ENCODE measurements around the gene MBNL1.

MBNL1 gene

DNA sequence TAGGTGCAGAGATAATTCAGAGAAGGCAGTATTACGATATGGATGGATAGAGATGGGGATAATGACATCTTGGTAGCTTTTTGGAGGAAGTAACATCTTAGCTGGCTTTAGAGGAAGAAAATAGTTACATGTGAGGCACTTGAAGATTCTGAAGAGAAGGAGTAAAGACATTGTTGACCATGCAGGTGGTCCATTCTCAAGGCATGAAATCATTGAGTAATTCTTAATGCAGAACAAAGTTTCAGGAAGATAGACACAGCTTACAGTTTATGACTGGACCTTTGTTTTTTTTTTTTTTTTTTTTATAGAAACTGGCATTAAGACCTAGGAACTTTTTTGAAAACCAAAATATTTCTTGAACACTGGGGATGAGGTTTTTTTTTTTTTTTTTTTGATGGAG is 28.2 kb downstream of the MBNL1 start:
- DNase-seq (ENCODE audit: low read depth), result no peak

DNA sequence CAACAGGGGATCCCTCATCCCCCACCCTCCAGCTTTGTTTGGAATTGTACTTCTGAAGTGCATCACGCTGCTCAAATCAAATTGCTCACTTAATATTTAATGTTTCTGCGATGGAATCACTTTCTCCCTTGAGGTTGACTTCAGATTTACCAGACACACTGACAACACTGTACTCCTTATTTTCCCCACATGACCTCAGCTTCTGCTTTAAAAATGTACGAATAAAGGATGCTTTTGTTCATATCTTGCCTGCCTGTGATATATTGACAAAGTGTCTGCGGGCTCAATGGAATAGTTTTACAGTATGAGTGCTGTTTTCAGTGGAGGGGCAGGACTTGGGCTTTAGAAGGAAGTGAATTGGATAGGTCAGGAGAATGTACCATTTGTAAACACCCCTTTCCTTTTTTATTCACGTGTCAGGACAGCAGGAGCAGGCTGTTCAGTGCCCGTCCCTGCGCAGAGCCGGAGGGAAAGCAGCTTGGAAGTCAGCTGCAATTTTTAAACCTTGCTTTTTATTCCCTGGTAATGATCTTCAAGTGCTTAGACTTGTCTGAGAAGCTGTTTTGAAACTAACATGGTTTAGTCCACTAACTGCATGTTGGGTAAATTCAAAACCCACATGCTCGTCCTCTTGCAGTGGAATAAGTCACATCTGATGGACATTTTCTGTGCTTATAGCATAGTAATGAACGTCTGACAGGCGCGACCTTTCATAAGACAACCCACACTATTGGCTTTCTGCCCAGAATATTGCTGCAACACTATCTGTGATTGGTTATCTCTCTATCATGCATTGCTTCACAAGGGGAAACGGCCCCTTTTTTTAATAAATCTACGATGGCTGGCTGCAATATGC is 29.9 kb downstream of the MBNL1 start:
- DNase-seq (ENCODE audit: low read depth), result peak; percentile 91

DNA sequence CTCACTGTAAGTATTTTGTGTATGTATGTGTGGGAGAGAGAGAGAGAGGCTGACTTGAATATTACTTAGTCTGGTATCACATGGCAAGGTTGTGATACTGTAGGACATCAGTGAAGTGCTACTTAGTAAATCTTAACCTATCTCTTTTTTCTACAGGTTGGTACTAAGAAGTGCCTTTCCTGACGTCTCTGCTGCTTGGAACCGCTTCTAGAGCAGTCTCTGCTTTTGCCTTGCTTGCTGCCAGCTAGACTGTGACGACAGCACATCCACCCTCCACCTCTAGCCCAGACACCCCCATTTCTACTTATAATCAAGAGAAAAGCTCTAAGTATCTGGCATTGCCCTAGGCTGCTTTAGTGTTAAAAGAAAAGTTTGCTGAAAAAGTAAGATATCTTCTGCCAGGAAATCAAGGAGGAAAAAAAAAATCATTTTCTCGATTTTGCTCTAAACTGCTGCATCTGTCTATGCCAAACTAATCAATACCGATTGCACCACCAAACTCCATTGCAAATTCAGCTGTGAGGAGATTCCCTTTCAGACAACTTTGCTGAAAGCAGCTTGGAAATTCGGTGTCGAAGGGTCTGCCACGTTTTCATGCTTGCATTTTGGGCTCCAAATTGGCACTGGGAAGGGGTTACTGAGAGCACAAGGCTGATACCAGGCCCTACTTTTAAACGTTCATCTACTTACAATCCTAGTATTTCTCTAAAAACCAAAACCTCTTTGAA is 30.7 kb downstream of the MBNL1 start:
- DNase-seq (ENCODE audit: low read depth), result no peak

DNA sequence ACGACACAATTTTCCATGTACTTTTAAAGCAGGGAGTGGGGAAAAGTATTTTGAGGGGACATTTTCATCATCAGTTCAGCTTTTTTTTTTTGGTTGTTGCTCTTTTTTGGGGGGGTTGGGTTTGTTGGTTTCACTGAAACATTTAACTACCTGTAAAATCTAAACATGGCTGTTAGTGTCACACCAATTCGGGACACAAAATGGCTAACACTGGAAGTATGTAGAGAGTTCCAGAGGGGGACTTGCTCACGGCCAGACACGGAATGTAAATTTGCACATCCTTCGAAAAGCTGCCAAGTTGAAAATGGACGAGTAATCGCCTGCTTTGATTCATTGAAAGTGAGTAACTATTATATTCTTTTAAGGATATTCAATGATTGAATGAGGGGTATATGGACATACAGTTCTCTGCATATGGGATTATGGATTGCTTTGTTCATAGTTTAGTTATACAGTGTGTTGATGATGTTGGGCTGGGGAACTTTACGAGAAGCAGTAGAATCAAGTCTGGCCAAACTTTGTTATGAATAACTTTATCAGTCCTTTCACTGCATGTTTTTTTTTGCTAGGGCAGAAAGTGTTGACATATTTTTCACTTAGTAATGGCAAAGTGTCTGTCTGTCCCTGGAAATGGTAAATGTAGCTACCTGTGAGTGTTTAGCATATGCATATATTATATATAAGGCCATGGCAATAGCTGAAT is 31.5 kb downstream of the MBNL1 start:
- no peak for DNase-seq (ENCODE audit: low read depth)

DNA sequence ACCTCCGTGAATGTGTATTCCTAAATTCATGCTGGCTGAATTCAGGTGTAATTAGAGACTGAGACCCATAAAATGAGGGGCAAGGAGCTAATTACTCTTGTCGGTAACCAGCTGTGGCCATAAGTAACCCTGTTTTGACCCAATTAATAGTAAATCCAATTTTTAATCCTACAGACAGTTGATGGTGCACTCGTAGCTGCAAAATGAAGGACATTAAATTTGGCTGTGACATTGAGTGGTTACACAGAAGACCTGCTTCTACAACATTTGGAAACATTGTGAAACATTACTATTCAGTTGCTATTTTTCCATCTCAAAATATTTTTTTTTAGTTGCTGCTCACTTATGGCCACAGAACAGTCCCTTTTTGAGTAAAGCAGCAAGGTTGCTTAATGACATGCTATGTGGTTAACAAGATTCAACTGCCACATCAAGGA is 33.0 kb downstream of the MBNL1 start:
- DNase-seq (ENCODE audit: low read depth), result no peak

DNA sequence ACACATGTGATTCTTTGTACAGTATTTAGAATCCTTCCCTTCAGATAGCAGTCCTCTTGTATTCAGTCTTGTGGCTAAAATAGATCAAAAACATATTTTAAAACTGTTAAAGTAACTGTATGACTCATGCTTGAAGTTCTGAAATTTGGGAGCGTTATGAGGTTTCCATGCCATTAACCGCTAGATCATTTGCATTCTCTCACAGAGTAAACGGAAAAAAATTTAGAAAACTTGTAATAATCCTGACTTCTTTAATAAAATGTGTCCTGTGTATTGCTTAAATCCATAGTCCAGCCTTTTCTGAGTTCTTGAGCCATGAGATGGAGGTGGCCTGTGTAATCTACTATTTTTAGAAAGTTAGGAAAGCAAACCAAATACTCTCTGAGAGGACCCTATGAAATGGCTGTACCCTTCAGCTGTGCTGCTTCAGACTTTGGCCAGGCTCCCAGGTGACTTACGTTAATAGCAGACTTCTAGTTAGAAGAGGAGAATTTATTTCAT is 33.8 kb downstream of the MBNL1 start:
- peak; percentile 75 for DNase-seq (ENCODE audit: low read depth)

DNA sequence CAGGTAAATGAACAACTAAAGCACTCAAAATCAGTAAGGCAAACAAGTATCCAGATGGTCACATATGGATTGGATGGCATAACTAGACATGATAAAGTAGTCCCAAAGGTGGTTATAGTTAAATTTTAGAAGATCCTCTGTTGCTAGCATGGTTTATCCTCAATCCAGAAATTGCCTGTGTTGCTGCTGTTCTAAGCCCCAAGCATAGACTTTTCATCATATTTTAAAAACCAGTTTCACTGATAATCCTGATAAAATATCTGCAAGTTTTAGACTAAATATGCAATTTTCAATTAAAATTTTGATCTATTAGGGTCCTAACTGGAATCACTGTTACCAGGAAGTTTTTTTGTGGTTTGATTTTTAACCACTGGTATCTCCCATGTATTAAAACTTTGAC is 35.4 kb downstream of the MBNL1 start:
- no peak for DNase-seq (ENCODE audit: low read depth)

DNA sequence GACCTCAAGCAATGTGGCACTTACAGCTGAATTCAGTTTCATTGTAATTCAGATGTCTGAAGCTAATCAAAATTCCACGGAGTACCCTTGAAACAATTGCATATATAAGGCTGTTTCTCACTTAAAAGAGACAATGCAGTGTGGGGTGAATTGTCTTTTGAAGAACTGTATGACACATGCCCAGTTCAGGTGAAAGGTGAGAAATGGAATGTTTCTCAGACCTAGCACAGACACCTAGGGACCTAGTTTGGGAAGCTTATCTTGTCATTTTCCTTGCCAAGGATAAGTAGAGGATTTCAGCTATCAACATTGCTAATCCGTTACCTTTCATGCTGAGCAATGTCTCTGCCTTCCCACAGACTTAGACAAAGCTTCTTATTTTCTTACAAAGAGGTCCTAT is 36.3 kb downstream of the MBNL1 start:
- DNase-seq (ENCODE audit: low read depth), result no peak

DNA sequence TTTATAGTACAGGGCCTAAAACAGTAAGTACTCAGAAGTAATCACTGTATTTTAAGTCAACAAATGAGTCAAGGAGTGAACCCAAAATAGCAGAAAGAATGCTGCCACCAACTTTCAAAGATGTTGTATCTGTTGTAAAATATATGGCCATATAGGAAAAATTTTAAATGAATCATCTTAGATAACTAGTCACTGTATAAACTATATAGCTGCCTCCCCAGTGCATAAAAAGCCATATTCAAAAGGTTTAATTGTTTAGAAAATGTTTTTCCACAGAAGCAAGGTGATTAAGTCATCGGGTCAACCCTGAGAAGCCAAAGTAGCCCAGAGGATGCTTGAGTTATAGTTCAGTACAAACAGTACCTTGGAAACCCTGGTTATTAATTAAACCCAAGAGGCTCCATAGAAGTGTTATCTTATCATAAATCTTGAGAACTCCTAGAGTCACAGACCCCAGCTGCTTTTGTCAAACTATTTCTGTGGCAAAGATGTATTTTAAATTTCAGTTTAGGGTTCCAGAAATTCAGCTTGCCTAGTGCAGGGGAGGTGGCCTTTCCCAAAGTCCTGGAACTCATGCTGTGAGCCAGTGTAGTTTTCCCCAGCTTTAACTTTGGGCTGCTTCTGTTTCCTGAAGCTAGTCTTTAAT is 39.2 kb downstream of the MBNL1 start:
- DNase-seq (ENCODE audit: low read depth), result peak; percentile 74

DNA sequence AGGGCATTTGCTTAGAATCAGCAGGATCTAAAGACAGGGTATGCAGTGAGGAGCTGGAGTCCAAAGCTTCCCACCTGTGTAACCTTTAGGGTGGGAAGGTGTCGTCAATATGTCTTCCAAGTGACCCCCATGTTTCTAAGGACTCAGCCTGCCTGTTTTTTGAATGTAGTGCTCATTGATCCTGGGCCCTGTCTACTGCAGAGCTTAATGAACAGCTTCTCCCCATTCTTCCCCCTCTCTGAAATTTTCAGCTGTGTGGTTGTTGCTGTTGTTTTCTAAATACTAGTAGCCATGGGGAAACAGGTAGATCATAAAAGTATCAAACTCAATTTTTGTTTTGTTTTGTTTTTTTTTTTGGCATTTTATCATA is 39.7 kb downstream of the MBNL1 start:
- DNase-seq (ENCODE audit: low read depth), result no peak

DNA sequence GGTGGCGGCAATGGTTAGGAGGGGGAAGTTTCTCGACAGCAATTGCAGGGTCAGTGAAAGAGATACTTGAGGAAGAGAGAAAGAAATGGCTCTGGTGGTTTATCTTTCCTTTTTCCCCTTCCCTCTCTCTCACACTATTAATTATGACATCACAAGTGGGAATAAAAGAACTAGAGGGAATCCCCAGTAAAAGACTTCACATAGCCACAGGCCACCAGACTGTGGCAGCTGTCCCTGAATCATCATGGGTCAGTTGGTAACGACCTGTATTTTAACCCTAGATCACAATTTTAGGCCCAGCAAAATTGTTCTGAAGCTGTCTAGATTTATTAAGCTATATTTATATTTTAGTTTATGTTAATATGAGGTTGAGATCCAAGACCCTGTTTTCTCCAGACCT is 40.3 kb downstream of the MBNL1 start:
- DNase-seq (ENCODE audit: low read depth), result no peak

DNA sequence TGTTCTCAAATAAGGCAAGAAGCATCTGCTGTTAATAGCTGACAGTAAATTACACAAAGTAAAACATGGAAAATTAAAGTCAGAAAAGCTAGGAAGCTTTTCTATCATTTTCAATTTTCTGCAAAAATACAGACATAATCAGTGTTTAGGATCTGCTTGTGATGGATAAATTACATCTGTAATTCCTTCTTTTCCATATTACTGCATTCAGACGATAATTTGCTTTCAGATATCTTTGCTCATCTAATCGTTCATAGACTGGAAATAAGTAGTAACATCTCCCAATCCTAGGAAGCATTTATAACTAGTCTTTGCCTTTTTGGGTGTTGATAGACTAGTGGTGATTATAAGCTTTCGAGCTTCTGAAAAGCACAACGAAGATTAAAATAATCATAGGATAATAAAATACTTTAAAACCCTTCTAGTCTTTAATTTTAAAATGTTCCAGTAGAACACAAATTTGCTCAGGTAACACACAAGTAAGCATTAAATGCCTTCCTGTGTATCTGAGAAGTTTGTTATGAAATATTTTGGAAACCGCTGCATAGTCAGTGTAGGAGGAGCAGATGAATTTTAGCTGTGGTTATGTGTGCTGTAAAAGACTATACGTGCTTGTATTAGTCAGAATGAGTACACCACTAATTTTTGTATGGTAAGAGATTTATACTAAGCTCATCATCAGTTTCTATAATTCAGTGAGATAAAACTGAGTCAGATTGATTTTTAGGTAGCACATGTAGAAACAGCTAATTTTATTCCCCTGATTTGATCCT is 41.0 kb downstream of the MBNL1 start:
- DNase-seq (ENCODE audit: low read depth), result peak; percentile 86

DNA sequence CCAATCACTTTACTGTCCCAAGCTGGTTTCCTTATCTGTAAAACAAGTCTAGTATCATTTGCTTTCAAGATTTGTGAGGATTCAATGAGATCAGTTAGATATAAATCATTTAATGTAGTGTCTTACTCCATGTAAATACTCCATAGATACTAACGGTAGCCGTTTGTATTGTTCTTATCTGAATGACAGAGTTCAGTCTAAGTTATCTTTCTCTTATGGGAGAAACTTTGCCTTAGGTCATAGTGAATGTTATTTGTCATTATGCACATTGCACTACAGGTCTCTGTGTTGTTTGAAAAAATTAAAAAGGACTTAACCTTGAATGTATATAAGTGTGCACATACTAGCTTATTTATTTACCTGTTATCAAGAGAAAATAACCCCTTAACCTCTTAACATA is 44.7 kb downstream of the MBNL1 start:
- DNase-seq (ENCODE audit: low read depth), result no peak

DNA sequence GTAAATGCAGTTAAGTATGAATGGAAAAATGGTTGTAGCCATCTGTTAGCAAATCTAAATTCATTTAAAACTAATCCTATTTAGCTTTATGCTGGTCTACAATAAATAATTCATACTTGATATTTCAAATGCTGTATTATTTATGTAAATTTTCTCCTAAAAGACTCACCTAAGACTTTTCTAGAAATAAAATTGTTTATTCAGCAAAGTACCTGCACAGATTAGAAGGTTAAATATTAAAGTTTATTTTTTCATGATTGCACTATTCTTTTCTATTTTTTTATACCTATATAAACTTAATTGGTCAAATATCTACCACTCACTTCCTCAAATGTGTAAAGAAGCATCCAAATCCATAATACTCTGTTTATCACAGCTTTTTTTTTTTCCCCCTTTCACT is 45.2 kb downstream of the MBNL1 start:
- DNase-seq (ENCODE audit: low read depth), result no peak

DNA sequence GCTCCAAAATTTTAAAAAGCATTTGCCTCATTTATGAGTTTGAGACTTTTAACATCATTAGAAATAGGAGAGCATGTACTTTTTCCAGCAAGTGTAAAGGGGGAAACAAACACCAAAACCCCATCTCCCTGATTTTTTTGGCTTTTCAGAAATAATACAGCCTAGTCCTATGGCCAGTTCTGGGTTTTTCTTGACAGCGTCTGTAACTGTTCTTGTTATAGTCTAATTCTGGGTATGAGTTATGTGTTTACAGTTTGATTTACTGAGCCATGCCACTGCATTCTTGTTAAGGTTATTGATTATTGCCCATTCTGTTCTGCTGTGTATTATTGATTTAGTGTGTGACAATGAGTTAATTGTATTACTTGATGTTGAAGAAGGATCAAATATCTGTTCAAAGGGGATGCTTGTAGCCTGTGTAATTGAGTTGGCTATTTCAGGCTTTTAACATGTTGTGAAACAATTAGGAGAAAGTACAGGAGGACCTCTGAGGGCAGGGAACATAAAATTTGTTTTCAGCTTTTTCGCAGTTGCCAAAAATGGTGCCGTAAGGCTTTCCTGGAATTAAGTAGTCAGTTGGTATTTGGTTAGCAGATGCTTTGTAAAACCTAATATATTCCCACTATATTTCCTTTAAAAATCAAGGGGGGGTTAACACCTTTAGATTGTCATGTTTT is 46.1 kb downstream of the MBNL1 start:
- DNase-seq (ENCODE audit: low read depth), result no peak

DNA sequence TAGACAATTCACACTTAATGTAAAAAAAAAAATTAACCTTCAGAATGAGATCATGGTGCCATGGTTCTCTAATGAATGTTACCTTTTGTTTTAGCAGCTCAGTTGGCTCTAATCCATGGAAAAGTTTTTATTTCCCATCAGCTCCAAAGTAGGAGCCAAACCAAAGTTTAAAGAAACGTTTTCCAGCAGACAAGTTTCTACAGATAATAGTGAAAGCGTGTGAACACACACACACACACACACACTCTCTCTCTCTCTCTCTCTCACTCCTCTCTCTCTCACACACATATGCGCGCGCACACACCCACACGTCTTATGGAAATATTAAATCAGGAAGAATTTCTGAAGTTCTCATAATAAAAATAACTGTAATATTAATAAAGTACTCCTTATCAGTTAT is 46.9 kb downstream of the MBNL1 start:
- DNase-seq (ENCODE audit: low read depth), result no peak

DNA sequence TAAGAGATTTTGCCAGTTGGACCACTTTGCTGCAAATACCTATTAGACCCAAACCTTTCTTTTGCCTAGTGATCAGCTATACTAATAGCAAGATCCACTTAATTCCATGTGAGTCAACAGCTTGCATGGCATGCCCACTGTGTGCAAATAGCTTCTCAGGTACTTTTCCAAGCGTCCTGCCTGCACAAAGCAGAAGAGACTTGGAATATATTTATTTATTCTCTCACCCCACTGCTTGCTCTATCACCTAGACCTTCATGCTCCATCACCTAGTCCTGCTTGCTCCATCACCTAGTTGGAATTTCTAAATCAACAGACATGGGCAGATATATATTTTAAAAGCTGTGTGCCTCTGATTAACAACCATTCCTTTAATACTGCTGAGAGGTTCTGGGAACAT is 47.6 kb downstream of the MBNL1 start:
- no peak for DNase-seq (ENCODE audit: low read depth)

DNA sequence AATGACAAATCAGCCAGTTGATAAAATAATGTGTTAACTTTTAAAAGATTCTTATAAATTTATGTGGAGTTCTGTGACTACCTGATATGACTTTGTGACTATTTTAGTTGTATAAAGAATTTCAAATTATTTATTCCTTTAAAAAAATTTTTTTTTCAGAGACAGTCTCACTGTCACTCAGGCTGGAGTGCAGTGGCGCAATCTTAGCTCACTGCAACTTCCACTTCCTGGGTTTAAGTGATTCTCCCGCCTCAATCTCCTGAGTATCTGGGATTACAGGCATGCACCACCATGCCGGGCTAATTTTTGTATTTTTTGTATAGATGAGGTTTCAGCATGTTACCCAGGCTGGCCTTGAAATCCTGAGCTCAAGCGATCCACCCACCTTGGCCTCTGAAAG is 48.5 kb downstream of the MBNL1 start:
- no peak for DNase-seq (ENCODE audit: low read depth)

DNA sequence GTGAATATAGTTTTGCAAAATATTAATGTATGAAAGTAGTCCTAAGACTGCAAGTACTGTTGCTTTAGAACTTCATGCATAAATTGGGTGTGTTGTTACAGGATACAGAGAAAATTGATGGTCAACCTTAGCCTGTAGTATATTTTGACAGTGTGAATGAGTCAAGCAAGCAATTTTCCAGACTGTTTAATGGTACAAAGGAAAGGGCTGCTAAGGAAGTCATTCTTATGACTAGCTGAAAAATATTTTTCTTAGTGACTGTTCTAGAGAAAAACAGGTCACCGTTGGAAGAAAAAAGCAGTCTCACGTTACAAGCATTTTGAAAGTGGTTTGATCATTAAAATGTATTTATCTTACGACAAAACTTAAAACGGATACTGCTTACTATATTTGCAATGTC is 49.2 kb downstream of the MBNL1 start:
- DNase-seq (ENCODE audit: low read depth), result peak; percentile 91

DNA sequence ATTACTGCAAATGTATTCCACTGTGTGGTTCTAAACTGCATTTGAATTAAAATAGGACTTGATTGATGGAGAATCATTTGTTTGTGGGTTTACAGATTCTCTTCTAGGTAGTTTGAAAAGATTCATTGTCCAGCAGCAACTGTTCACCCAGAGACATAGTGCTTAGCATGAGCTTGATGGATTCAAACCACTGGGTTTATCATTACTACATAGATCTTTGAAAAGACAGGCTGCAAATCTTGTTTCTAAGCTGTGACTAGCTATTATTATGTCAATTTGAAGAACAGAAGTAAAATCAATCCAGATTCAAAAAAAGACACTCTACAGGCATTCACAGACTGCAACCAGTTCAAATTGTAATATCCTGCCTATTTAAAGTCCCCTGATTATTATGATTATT is 49.8 kb downstream of the MBNL1 start:
- DNase-seq (ENCODE audit: low read depth), result no peak

DNA sequence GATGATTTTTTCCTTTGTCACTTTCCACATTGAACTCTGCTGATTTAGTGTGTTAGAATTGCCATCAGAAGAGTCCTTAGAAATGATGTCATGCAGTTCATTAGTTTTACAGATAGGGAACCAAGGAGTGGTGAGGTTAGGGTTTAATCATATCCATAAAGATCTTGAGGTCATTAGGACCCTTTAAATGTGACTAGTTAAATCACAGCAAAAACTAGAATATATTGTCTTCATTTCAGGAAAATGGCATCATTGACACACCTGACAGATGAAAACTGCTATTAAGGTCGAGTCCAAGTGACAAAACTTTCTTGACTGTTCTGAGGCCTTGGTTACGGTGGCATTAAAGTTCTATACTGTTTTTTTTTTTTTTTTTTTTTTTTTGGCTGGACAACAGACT is 50.5 kb downstream of the MBNL1 start:
- no peak for DNase-seq (ENCODE audit: low read depth)
